ENCODE results near the gene TMED4. TPM values are rescaled to one million over a fixed set of nuclear protein-coding genes. Genes with fewer than 3 reads are reported as not detected.

Gene TMED4
- total RNA-seq, 1 experiment from 2014 or later: 232 TPM

DNA sequence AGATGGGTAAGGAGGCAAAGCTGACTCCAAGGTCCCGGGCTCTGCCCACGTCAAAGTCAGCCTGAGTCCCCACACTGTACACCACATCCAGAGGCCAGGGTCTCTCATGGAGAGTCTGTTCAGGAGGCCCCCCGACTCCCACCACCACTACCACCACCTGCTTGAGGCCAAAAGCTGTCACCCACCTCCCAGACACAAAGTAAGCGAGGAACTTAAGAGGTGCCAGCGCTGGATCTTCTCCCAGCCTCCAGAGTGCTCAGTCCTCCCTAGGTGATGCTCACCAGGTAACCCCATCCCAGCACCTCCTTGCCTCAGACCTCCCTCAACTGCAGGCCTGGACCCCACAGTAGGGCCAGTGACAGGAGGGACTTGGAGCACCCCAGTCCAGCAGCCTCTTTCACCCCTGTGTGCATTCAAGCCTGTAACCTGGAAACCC, 41.4 kb downstream of the TMED4 start:
- no peak for DNase-seq (ENCODE audit: low read depth)

- no peak for DNase-seq (ENCODE audit: low read depth)
Observed at GRCh38 chr7:44539669-44540506, 42.1 kb downstream of the TMED4 start.

DNA sequence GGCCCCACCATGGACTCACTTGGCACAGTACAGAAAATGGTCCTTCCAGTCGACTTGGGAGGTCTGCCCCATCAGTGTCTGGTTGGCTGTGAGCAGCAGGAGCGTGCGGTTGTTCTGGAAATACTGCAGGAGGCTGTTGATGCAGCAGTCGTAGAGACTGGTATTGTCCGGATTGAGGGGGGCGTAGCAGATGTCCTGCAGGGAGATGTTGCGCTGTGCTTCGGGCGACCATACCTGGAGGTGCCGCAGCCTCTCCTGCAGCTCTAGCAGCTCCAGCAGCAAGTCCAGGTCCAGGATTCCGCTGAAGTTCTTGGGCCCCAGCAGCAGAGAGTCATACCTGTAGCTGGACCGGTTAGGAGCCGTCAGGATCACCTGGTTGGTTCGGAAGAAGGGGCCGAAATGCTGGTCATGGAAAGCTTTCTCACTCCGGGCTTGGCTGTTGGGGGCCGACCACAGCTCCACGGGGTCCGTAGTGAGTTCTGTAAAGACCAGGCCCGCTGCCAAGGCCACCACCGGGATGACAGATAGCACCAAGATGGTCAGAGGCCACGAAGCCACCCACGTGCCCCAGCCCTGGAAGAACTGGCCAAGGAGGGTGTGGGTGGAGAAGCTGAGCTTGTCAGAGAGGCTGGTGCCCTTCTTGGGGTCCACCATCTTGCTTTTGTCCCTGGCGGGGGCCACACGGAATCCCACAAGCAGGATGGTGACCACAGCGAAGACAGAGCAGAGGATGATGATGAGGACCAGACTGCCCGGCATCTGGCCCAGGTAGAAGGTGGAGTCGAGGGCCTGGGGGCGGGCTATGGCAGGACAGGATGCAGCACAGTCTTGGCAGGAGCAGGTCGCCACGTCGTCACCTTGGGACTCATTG, 43.0 kb downstream of the TMED4 start:
- DNase-seq (ENCODE audit: low read depth): no peak

- DNase-seq (ENCODE audit: low read depth): no peak
Observed at GRCh38 chr7:44538093-44538797, 43.8 kb downstream of the TMED4 start.

GRCh38 chr7:44537442-44537841, 44.6 kb downstream of the TMED4 start:
- no peak for DNase-seq (ENCODE audit: low read depth)

DNA sequence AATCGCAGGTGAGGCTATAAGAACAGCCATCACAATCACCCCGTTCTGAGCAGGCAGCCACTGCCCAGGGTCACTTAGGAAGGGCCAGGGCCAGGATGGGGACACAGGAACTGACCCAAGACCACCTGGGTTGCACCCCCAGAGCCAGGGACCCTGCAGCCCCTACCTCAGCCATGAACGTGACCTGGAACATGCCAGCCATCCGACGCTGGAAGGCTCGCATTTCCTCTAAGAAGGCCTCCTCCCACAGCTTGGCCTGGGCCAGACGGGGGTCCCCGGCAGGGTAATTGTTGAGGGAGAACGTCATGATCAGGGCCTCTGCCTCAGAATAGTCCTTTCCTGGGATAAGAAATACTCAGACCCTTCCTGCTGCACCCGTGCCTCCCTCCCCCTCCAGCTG, 45.9 kb downstream of the TMED4 start:
- DNase-seq (ENCODE audit: low read depth): no peak

- no peak for DNase-seq (ENCODE audit: low read depth)
Observed at GRCh38 chr7:44535348-44536064, 46.5 kb downstream of the TMED4 start.

- DNase-seq (ENCODE audit: low read depth): peak; percentile 44
Observed at GRCh38 chr7:44534501-44534900, 47.5 kb downstream of the TMED4 start.

GRCh38 chr7:44534087-44534486, 47.9 kb downstream of the TMED4 start:
- no peak for DNase-seq (ENCODE audit: low read depth)

DNA sequence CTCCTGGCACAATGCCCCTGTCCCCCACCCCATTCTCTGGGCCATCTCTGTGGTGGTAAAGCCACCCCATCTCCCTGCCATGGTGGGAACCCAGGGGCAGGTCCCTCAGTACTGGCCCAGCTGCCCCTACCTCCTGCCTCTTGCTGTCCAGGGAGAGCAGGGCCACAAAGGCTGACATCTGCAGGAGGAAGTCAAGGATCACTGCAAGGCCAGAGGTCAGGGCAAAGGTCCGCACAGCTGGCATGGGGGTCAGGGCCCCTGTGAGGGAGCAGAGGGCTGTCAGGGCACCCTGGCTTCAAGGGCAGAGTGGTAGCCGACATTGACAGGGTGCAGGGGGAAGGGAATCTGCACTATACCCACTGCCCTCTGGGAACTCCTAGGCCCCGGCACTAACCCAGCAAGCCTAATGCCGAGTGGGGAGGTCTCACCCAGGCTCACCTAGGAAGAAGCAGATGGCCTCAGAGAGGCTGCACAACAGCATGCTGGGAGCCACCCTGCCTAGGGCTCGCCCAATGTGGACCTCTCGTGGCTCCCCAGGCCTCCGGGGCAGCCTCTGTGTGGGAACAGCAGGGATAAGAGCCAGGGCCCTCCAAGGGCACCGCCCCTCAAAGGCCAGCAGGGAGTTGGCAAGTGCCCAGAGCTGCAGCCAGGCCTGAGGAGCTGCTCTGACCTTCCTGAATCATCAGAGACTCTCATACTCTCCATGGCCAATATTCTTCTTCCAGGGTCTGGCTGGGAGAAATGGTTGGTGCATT, 48.6 kb downstream of the TMED4 start:
- DNase-seq (ENCODE audit: low read depth): peak; percentile 44

DNA sequence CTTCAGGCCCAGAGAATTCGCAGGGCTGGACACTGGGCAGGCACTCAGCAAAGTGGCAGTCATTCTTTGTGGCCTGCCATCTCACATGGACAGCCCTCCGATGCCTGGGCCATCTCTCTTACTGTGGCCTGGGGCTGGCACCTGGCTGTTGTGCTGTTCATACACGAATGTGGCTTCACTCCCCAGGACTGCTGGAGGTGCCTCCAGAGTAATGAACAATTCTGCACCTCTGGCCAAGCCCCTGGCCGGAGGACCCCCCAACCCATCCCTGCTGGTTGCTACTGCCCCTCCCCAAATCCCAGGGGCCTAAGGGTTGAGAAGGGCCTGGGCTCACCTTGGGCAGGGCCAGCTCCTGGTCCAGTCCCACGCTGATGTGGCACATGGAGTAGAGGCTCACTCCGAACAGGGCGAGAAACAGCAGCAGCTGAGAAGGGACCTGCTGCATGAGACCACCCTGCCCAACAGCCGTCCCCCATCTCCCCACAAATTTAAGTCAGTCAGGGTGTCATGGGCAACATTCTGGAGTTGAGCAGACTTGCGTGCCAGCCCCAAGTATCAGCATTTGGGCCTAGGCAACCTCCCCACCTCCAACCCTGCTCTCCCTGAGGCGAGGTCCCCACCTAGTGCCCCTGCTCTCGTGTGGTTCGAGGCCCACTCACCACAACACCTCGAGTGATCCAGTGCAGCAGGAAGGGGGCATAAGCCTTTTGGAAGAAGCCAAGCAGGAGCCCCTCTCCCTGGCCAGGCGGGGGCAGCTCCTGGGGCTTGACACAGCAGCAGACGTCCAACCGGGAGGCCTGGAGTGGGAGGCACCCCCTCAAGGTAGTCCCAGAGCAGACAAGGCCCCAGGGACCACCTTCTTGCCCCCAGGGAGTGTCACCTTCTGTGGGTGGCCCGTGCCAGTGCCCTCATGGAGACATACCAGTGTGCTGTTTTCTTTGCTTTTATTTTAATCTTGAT, 50.3 kb downstream of the TMED4 start:
- DNase-seq (ENCODE audit: low read depth): no peak

DNA sequence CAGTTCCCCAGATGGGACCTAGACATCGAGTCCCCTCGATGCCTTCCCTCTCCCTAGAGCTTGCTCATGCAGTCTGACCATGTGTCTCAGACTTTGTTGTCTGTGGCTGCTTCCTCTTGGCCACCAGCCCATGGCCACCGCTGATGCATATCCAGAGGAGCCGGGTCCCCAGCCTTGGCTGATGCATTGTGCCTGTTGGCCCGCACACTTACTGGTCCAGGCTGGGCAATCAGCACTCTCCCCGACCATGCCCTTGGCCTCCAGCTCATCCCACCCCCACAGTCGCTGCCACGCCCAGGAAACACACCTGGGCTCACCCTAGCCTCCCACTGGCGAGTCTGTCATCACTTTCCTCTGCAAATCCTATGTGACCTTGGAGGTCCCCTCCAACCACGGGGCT, 51.0 kb downstream of the TMED4 start:
- no peak for DNase-seq (ENCODE audit: low read depth)

Other genes with a start within 250 kb of the TMED4 start
- 47.0 and 81.1 TPM in 2 replicates for gene NUDCD3, start 91.6 kb downstream of the TMED4 start, total RNA-seq (2014; rRNA removed; shearing (Covaris generic))
- gene NPC1L1, start 40.9 kb downstream of the TMED4 start, total RNA-seq (2014; rRNA removed; shearing (Covaris generic)): not detected in 2 replicates
- 120 and 127 TPM in 2 replicates for gene DDX56, start 8.3 kb downstream of the TMED4 start, total RNA-seq (2014; rRNA removed; shearing (Covaris generic))
- 43.0 and 47.9 TPM in 2 replicates for gene OGDH, start 24.4 kb upstream of the TMED4 start, total RNA-seq (2014; rRNA removed; shearing (Covaris generic))
- 6.6 and 7.9 TPM in 2 replicates for gene ZMIZ2, start 166.6 kb upstream of the TMED4 start, total RNA-seq (2014; rRNA removed; shearing (Covaris generic))
- gene PPIA, start 214.4 kb upstream of the TMED4 start, total RNA-seq (2014; rRNA removed; shearing (Covaris generic)): 9,490 and 10,456 TPM in 2 replicates